HG03460 (cell line): ENCODE data around the gene MRPS30.
"Not testable (repeated sequence)": the region's sequence is repeated elsewhere in the genome, so short reads cannot be mapped to it uniquely, and the experiment has no call there.

Experiments
- ATAC-seq: cut with Tn5 transposase; IDR thresholded peaks from one replicate; pipeline ENCODE4 v1.9.1; 2021; ENCODE audit not compliant: unreplicated experiment

Gene MRPS30

DNA sequence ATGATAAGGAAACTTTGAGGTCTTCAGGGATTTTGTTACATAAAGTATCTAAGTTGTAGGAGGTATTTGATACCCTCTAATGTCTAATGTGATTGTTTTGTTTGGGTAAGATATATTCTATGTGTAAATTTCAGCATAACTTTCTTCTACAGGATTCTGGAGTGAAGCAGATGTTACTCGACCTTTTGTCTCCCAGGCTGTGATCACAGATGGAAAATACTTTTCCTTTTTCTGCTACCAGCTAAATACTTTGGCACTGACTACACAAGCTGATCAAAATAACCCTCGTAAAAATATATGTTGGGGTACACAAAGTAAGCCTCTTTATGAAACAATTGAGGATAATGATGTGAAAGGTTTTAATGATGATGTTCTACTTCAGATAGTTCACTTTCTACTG, 6.0 kb downstream of the MRPS30 start:
- no peak for ATAC-seq

GRCh38 chr5:44821164-44821563, 12.4 kb downstream of the MRPS30 start:
- ATAC-seq = no peak

- ATAC-seq = not testable (repeated sequence)
Measured at GRCh38 chr5:44824662-44825061, 15.9 kb downstream of the MRPS30 start.

DNA sequence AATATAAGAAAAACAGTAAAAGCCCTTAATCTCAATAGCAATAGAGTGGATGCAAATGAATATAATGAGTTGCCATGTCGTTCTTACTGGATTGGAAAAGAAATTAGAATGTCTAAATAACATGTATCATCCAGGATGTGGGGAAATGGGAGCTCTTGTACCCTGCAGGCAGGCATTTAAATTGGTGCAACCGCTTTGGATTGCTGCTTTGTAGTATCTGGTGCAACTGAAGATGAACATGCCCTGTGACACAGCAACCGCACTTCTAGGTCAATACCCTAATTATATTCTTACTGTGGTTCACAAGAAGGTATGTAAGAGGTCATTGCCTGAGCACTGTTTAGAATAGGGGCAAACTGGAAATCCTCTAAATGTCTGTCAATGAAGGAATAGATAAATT, 18.9 kb downstream of the MRPS30 start:
- ATAC-seq = no peak

- ATAC-seq = no peak
Measured at GRCh38 chr5:44828719-44829118, 20.0 kb downstream of the MRPS30 start.

GRCh38 chr5:44830951-44831350, 22.2 kb downstream of the MRPS30 start:
- ATAC-seq = no peak

GRCh38 chr5:44833249-44833648, 24.5 kb downstream of the MRPS30 start:
- no peak for ATAC-seq

GRCh38 chr5:44835693-44836092, 26.9 kb downstream of the MRPS30 start:
- ATAC-seq = no peak

- no peak for ATAC-seq
Measured at GRCh38 chr5:44839018-44839681, 30.4 kb downstream of the MRPS30 start.

GRCh38 chr5:44842496-44843282, 33.9 kb downstream of the MRPS30 start:
- no peak for ATAC-seq

- ATAC-seq = no peak
Measured at GRCh38 chr5:44844744-44845143, 36.0 kb downstream of the MRPS30 start.

GRCh38 chr5:44845777-44846176, 37.0 kb downstream of the MRPS30 start:
- no peak for ATAC-seq

DNA sequence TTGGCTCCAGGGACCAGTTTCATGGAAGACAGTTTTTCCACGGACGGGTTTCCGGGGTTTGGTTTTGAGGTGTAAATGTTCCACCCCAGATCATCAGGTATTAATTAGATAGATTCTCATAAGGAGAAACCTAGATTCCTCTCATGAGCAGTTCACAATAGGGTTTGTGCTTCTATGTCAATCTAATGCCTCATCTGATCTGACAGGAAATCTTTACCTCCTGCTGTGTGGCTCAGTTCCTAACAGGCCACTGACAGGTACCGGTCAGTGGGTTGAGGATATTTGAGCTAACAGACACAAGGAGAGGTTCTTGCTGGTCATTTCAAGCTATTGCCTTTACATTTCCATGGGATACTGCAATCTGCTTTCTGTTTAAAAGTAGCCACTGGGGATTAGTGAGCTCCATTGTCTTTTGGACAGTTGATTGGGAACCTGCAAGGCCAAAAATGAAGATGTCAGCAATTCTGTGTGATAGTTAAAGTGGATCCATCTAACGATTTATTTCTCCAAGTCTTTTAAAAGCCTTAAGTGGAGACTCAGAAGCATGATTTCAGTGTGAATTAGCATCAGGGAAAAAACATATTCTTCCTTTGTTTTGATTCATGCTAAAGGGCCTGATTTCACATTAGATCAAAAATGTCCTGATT, 38.6 kb downstream of the MRPS30 start:
- ATAC-seq = no peak

- no peak for ATAC-seq
Measured at GRCh38 chr5:44860267-44860666, 51.5 kb downstream of the MRPS30 start.

DNA sequence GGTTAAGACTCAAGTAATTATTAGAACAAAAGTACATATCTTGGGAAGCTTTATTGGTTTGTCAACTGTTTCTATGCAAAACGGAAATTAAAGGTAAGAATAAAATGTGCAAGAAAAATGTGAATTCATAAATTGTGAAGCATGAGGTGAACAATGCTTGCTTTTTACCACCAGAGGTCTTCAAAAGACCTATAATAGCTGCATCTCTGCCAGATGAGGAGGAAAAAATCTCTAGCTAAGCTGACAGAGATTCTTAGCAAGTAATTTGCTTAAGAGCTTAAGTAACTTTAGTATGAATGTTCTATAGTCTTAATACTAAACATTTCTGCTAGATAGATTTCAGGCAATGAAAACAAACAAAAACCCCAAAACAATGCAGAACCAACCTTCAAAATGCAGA, 54.1 kb downstream of the MRPS30 start:
- no peak for ATAC-seq
